Measurements from ENCODE around the gene SNX10. TPM values are rescaled to one million over a fixed set of nuclear protein-coding genes. Genes with fewer than 3 reads are reported as not detected.

The SNX10 gene
- polyA plus RNA-seq, 3 donors = 68.0 to 250 (median 219) TPM

DNA sequence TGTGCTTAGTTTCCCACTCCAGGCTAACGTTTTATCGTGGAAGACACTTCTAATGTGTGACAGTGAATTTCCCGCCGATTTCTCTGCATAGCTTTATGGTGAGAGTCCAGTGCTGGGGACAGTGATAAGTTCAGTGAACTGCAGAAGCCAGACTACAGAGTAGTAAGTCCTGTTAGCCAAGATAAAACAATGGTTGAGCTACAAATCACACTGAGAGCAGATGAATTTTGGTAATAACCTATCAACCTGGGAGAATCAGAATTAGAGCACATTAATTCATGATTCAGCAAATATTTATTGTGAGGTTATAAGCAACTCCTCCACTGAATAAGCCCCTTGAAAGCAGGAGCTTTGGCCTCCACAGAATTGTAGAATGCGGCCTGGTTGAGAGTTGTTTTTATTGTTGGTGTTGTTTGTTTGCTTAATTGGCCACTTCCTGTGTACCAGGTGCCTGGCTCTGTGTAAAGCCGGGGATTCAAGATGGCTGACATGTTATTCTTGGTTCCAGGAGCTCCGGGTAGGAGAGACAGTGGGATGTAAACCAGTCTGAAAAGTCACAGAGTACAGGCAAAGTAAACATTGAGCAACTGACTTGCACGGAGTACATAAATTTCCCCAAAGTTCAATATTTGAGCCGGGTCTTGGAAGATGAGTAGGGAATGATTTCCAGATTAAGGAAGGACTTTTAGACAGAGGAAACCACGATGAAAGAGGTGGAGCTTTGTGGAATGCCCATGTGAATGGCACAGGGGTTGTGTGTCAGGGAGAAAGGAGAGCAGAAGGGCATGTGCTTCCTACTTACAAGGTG lies 112.7 kb downstream of the SNX10 start:
- TF ChIP-seq, protein P1, sequence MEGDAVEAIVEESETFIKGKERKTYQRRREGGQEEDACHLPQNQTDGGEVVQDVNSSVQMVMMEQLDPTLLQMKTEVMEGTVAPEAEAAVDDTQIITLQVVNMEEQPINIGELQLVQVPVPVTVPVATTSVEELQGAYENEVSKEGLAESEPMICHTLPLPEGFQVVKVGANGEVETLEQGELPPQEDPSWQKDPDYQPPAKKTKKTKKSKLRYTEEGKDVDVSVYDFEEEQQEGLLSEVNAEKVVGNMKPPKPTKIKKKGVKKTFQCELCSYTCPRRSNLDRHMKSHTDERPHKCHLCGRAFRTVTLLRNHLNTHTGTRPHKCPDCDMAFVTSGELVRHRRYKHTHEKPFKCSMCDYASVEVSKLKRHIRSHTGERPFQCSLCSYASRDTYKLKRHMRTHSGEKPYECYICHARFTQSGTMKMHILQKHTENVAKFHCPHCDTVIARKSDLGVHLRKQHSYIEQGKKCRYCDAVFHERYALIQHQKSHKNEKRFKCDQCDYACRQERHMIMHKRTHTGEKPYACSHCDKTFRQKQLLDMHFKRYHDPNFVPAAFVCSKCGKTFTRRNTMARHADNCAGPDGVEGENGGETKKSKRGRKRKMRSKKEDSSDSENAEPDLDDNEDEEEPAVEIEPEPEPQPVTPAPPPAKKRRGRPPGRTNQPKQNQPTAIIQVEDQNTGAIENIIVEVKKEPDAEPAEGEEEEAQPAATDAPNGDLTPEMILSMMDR (IDR thresholded peaks at IDR 0.05) = no peak
- Histone ChIP-seq H3K27ac (ENCODE audit: low read depth in 1 of 2, low read length in 2 of 2) (no peak overlapping the region), H3K79me2 (ENCODE audit: insufficient read depth, low read length) (no peaks in the 10 kb centered on the region), H3K4me2 (replicated peaks; ENCODE audit: extremely low read depth, low read length, poor library complexity, severe bottlenecking) (no peak overlapping the region), H4K20me1 (ENCODE audit: insufficient read depth, low read length) (no peaks in the 10 kb centered on the region), H3K4me1 (ENCODE audit: control insufficient read depth in 1 of 2, insufficient read depth in 2 of 2, low read length in 2 of 2) (peaks cover 7% of the 10 kb centered on the region in 2 donors), H3K9ac (ENCODE audit: insufficient read depth, low read length, poor library complexity, severe bottlenecking) (no peak overlapping the region), H3K4me3 (replicated peaks in 1 of 3; ENCODE audit: low read depth in 2 of 3, low read length in 3 of 3) (no peak overlapping the region), H3K36me3 (replicated peaks in 1 of 2; ENCODE audit: control insufficient read depth in 1 of 2, insufficient read depth in 2 of 2, low read length in 2 of 2) (no peaks in the 10 kb centered on the region), H2AFZ (ENCODE audit: insufficient read depth, low read depth, low read length, poor library complexity, severe bottlenecking) (no peak overlapping the region), H3K9me3 (replicated peaks in 1 of 2; ENCODE audit: control insufficient read depth in 1 of 2, insufficient read depth in 1 of 2, low read length in 2 of 2) (no peaks in the 10 kb centered on the region), H3K27me3 (ENCODE audit: control insufficient read depth in 2 of 2, insufficient read depth in 2 of 2, low read length in 2 of 2) (no peaks in the 10 kb centered on the region)
- Mint-ChIP-seq H3K4me1 (peaks cover 5% of the 10 kb centered on the region), H3K9me3 (peaks cover 0 to 2% (median 0%) of the 10 kb centered on the region in 7 donors), H3K27ac (no peak overlapping the region), H3K27me3 (ENCODE audit: low read depth in 3 of 3) (peaks cover 0 to 2% (median 1%) of the 10 kb centered on the region in 3 donors), H3K36me3 (no peaks in the 10 kb centered on the region), H3K4me3 (no peak overlapping the region)
- whole genome bisulfite sequencing (ENCODE audit: insufficient coverage) = 86% methylated on average over 5 of the region's 10 CpGs
- DNase-seq = no peak
- intact Hi-C loops (cut with micrococcal nuclease) = no loop called here

DNA sequence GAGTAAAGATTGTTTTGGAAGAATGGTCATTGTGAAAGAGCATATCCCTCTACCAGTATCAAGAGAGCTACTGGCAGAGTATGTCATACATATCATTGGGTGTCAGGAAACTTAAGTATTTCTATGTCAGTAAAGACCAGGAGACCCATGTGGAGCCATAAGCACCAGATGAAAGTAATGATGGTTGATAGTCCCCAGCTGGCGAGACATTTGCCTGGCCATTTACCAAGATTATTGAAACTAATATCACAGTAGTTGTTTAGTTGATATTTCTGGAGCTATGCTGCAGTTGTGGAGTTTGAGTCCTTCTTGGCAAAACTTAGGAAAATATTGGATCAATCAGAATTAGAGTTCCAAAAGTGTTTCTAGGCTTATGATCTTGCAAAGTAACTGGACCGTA lies 114.8 kb downstream of the SNX10 start:
- H2AFZ ChIP-seq (ENCODE audit: insufficient read depth, low read depth, low read length, poor library complexity, severe bottlenecking) = no peak overlapping the region
- H3K9me3 Mint-ChIP-seq = peaks cover 0 to 2% (median 0%) of the 10 kb centered on the region in 7 donors
- H3K79me2 ChIP-seq (ENCODE audit: insufficient read depth, low read length) = no peaks in the 10 kb centered on the region
- peaks cover 0 to 2% of the 10 kb centered on the region in 2 donors for H3K36me3 Mint-ChIP-seq
- intact Hi-C loops (cut with micrococcal nuclease) = no loop called here
- H3K9ac ChIP-seq (ENCODE audit: insufficient read depth, low read length, poor library complexity, severe bottlenecking) = no peak overlapping the region
- no peaks in the 10 kb centered on the region for H3K4me1 ChIP-seq (ENCODE audit: control insufficient read depth in 1 of 2, insufficient read depth in 2 of 2, low read length in 2 of 2)
- H3K36me3 ChIP-seq (replicated peaks in 1 of 2; ENCODE audit: control insufficient read depth in 1 of 2, insufficient read depth in 2 of 2, low read length in 2 of 2) = no peaks in the 10 kb centered on the region
- no CpG with 5 or more reads among the region's 2 CpGs for WGBS (ENCODE audit: insufficient coverage)
- no peaks in the 10 kb centered on the region for H3K4me1 Mint-ChIP-seq
- no peak for DNase-seq
- H3K27me3 Mint-ChIP-seq (ENCODE audit: low read depth in 3 of 3) = peaks cover 0 to 2% (median 1%) of the 10 kb centered on the region in 3 donors
- H3K4me3 ChIP-seq (replicated peaks in 1 of 3; ENCODE audit: low read depth in 2 of 3, low read length in 3 of 3) = no peak overlapping the region
- H3K4me2 ChIP-seq (replicated peaks; ENCODE audit: extremely low read depth, low read length, poor library complexity, severe bottlenecking) = no peak overlapping the region
- H3K9me3 ChIP-seq (replicated peaks in 1 of 2; ENCODE audit: control insufficient read depth in 1 of 2, insufficient read depth in 1 of 2, low read length in 2 of 2) = no peaks in the 10 kb centered on the region
- H3K27ac ChIP-seq (ENCODE audit: low read depth in 1 of 2, low read length in 2 of 2) = no peak overlapping the region
- no peaks in the 10 kb centered on the region for H4K20me1 ChIP-seq (ENCODE audit: insufficient read depth, low read length)
- H3K27me3 ChIP-seq (ENCODE audit: control insufficient read depth in 2 of 2, insufficient read depth in 2 of 2, low read length in 2 of 2) = no peaks in the 10 kb centered on the region
- no peak overlapping the region for H3K4me3 Mint-ChIP-seq
- TF ChIP-seq, protein P1 (IDR thresholded peaks at IDR 0.05) = no peak
- no peak overlapping the region for H3K27ac Mint-ChIP-seq
